T-cell (primary cell): ENCODE results near the gene MIA2. TPM values are rescaled to one million over a fixed set of nuclear protein-coding genes. Genes with fewer than 3 reads are reported as not detected.
A peak's percentile ranks its signal among the peaks of the same experiment; 100 is the strongest.

Source experiments
- ATAC-seq, 4 experiments: fragments of 200-7000 bp in 3 of 4; fragments of 150-1000 bp in 1 of 4; cut with Tn5 transposase; replicated peaks in 1 of 4; 1 replicate in 3 of 4; 2 replicates in 1 of 4; pipeline ENCODE4 v1.10.0; 2021; ENCODE audit warnings: moderate library complexity in 3 of 4, mild to moderate bottlenecking in 2 of 4, moderate number of reproducible peaks in 1 of 4
- CTCF ChIA-PET, 2 donors: fragments of 300-600 bp; sonication (Branson Sonifier 250); formaldehyde crosslinking; loops; one replicate each; lab custom pipeline; 2022; ENCODE audit warnings: antibody characterized with exemption in 2 of 2; lab: Charles Lee
- POLR2A ChIA-PET, 2 donors: fragments of 300-600 bp; sonication (Branson Sonifier 250); formaldehyde crosslinking; loops; one replicate each; lab custom pipeline; 2022; ENCODE audit warnings: antibody characterized with exemption in 2 of 2; lab: Charles Lee
- DNase-seq, 35 experiments: peaks; one replicate each; pipeline versions ENCODE4 v3.0.0 to v3.0.0-alpha.2; 2013 to 2023
- H3K27ac ChIP-seq: one replicate; pipeline ENCODE4 v1.5.1; 2013; ENCODE audit warnings: low read length
- H3K27me3 ChIP-seq, 2 experiments: replicated peaks in 1 of 2; 1 replicate in 1 of 2; 2 replicates in 1 of 2; pipeline versions ENCODE4 v1.6.1 to v1.7.0; 2013; ENCODE audit warnings: low read length in 1 of 2, mixed read lengths in 1 of 2; ENCODE audit not compliant: control insufficient read depth in 2 of 2, insufficient read depth in 2 of 2; ENCODE audit errors: extremely low read depth in 1 of 2
- H3K36me3 ChIP-seq, 2 donors: 1 replicate in 1 of 2; 2 replicates in 1 of 2; pipeline versions ENCODE4 v1.6.1 to v1.7.0; 2013; ENCODE audit warnings: low read length in 1 of 2; ENCODE audit not compliant: control insufficient read depth in 2 of 2, insufficient read depth in 1 of 2; ENCODE audit errors: extremely low read depth in 1 of 2
- H3K4me1 ChIP-seq, 2 experiments: 1 replicate in 1 of 2; 2 replicates in 1 of 2; pipeline versions ENCODE4 v1.6.1 to v1.7.0; 2013; ENCODE audit warnings: low read length in 2 of 2, mixed read lengths in 1 of 2; ENCODE audit not compliant: insufficient read depth in 2 of 2, control insufficient read depth in 1 of 2; ENCODE audit errors: extremely low read depth in 1 of 2
- H3K4me3 ChIP-seq, 2 donors: 1 replicate in 1 of 2; 2 replicates in 1 of 2; pipeline versions ENCODE4 v1.5.1 to v1.7.0; 2013; ENCODE audit warnings: mild to moderate bottlenecking in 2 of 2, low read length in 1 of 2, moderate library complexity in 1 of 2; ENCODE audit not compliant: control insufficient read depth in 1 of 2; ENCODE audit errors: extremely low read depth in 1 of 2
- H3K9me3 ChIP-seq: 2 replicates; pipeline ENCODE4 v1.7.0; 2013
- H3K27ac Mint-ChIP-seq, 2 donors: one replicate each; pipeline ENCODE4 v1.8.0; 2020 to 2021; ENCODE audit warnings: mild to moderate bottlenecking in 2 of 2, mixed read lengths in 2 of 2
- H3K27me3 Mint-ChIP-seq, 2 donors: one replicate each; pipeline ENCODE4 v1.8.0; 2021 to 2022; ENCODE audit warnings: mixed read lengths in 2 of 2
- H3K36me3 Mint-ChIP-seq: one replicate; pipeline ENCODE4 v1.8.0; 2021; ENCODE audit warnings: mixed read lengths
- H3K4me1 Mint-ChIP-seq, 3 donors: one replicate each; pipeline ENCODE4 v1.8.0; 2020 to 2022; ENCODE audit warnings: mixed read lengths in 3 of 3, mild to moderate bottlenecking in 1 of 3
- H3K4me3 Mint-ChIP-seq, 3 donors: one replicate each; pipeline ENCODE4 v1.8.0; 2020 to 2022; ENCODE audit warnings: mild to moderate bottlenecking in 3 of 3, mixed read lengths in 3 of 3, moderate library complexity in 3 of 3
- H3K9me3 Mint-ChIP-seq, 3 donors: one replicate each; pipeline ENCODE4 v1.8.0; 2020 to 2022; ENCODE audit warnings: mixed read lengths in 3 of 3
- WGBS: methylation state at CpG from one replicate; pipeline ENCODE4 v1.1.5; 2013; ENCODE audit warnings: missing lambda C conversion rate; ENCODE audit not compliant: insufficient coverage; 5-methylcytosine and 5-hydroxymethylcytosine counted together
- total RNA-seq, 35 experiments: library from RNA in 6 of 35; stranded (reverse) in 6 of 35; fragments of 120-200 nt in 1 of 35; gene quantifications; one replicate each; pipeline versions ENCODE4 v1.2.1 to v1.2.4 and lab custom pipeline; 2013 to 2026

Gene MIA2
- total RNA-seq, 5 donors from 2014 or later (not counting 1 experiment from before 2014, with no cell fraction given), result 24.8 to 28.3 (median 25.5) TPM

DNA sequence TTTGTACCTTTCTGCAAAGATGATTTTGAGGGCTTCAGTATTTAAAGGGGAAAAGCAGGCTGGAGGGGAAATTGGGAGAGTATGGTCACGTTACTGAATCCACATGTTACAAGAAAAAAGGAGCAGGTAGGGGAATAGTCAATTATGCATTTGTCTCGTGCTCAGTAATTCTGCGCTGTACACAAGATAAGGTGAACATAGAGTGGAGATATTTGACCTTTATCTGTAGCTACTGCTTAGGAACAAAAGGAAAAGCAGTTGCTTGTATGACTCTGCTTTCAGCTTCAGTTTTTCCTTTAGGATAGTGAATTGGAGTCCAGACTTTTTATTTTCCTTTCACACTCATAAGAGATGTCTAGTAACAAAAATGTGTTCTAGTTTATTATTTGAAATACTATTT, 148.7 kb downstream of the MIA2 start:
- H3K4me1 ChIP-seq, result peaks cover 0 to 7% of the 10 kb centered on the region in 2 experiments
- Mint-ChIP-seq H3K27ac (peak overlapping the region in 1 of 2 donors; percentile 36), H3K4me1 (peaks cover 32 to 37% (median 36%) of the 10 kb centered on the region in 3 donors), H3K36me3 (peaks cover 10% of the 10 kb centered on the region), H3K4me3 (no peak overlapping the region), H3K27me3 (no peaks in the 10 kb centered on the region), H3K9me3 (no peaks in the 10 kb centered on the region)
- POLR2A ChIA-PET, result interaction anchor here (0.6 to 0.7 kb wide), 2 partner anchors 48 to 85 kb away, joined by 3 to 5 read pairs; no protein-coding TSS in a partner anchor
- CTCF ChIA-PET, result interaction anchor here in 1 of 2 donors (1.0 kb wide), 1 partner anchor 17 kb away, joined by 3 read pairs; no protein-coding TSS in a partner anchor
- H3K4me3 ChIP-seq, result no peak overlapping the region
- WGBS, result 97% methylated on average over 3 of the region's 3 CpGs
- ATAC-seq (no peak), DNase-seq (no peak)
- H3K9me3 ChIP-seq, result no peaks in the 10 kb centered on the region
- no peak overlapping the region for H3K27ac ChIP-seq
- H3K27me3 ChIP-seq, result no peaks in the 10 kb centered on the region
- H3K36me3 ChIP-seq, result peaks cover 0 to 3% of the 10 kb centered on the region in 2 donors

DNA sequence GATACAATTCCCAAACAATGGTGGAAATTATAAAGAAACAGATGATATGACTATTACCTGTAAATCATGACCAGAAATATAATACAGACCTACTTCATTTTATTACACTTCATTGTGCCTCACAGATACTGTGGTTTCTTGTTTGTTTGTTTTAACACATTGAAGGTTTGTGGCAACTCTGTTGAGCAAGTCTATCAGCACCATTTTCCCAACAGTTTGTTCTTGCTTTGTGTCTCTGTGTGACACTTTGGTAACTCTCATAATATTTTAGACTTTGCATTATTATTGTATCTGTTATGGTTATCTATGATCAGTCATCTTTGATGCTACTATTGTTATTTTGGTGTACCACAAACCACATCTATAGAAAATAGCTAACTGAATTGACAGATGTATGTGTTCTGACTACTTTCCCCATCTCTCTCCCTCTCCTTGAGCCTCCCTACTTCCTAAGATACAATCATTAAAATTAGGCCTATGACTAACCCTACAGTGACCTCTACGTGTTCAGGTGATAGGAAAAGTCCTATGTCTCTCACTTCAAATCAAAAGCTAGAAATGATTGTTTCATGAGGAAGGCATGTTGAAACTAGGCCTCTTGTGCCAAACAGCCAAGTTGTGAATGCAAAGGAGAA, 149.4 kb downstream of the MIA2 start:
- Histone ChIP-seq H3K36me3 (peaks cover 0 to 3% of the 10 kb centered on the region in 2 donors), H3K9me3 (no peaks in the 10 kb centered on the region), H3K27me3 (no peaks in the 10 kb centered on the region), H3K4me3 (no peak overlapping the region), H3K27ac (no peak overlapping the region), H3K4me1 (peaks cover 0 to 7% of the 10 kb centered on the region in 2 experiments)
- CTCF ChIA-PET, result interaction anchor here in 1 of 2 donors (0.9 to 1.0 kb wide), 2 partner anchors 17 to 116 kb away, joined by 3 read pairs; no protein-coding TSS in a partner anchor
- POLR2A ChIA-PET, result interaction anchor here in 1 of 2 donors (0.6 to 0.7 kb wide), 2 partner anchors 10 to 84 kb away, joined by 3 to 6 read pairs; no protein-coding TSS in a partner anchor
- peaks cover 32 to 37% (median 36%) of the 10 kb centered on the region in 3 donors for H3K4me1 Mint-ChIP-seq
- no peaks in the 10 kb centered on the region for H3K27me3 Mint-ChIP-seq
- H3K27ac Mint-ChIP-seq, result peak overlapping the region; percentile 29 to 56
- DNase-seq (peak in 1 of 35 experiments; percentile 27), ATAC-seq (peak in 3 of 4 experiments; percentile 30 to 65 (median 46))
- H3K4me3 Mint-ChIP-seq, result no peak overlapping the region
- H3K36me3 Mint-ChIP-seq, result peaks cover 11% of the 10 kb centered on the region
- no peaks in the 10 kb centered on the region for H3K9me3 Mint-ChIP-seq
- WGBS, result no CpG with 5 or more reads among the region's 1 CpG

DNA sequence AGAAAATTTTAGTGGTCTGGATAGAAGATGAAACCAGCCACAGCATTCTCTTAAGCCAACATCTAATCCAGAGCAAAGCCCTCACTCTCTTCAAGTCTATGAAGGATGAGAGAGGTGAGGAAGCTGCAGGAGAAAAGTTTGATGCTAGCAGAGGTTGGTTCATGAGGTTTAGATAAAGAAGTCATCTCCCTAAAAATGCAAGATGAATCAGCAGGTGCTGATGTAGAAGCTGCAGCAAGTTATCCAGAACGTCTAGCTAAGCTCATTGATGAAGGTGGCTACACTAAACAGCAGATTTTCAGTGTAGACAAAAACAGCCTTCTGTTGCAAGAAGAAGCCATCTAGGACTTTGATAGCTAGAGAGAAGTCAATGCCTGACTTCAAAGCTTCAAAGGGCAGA, 150.0 kb downstream of the MIA2 start:
- H3K4me3 Mint-ChIP-seq, result no peak overlapping the region
- ChIA-PET POLR2A (interaction anchor here in 1 of 2 donors (0.6 kb wide), 1 partner anchor 9 kb away, joined by 6 read pairs; no protein-coding TSS in a partner anchor), CTCF (interaction anchor here (0.5 to 1.0 kb wide), 5 partner anchors 43 to 1606 kb away, joined by 3 read pairs; no protein-coding TSS in a partner anchor)
- Histone ChIP-seq H3K4me3 (no peak overlapping the region), H3K27me3 (no peaks in the 10 kb centered on the region), H3K9me3 (no peaks in the 10 kb centered on the region), H3K27ac (no peak overlapping the region), H3K36me3 (peaks cover 0 to 3% of the 10 kb centered on the region in 2 donors), H3K4me1 (peaks cover 0 to 7% of the 10 kb centered on the region in 2 experiments)
- ATAC-seq (no peak), DNase-seq (no peak)
- WGBS, result 50% methylated on average over 1 of the region's 1 CpG
- H3K36me3 Mint-ChIP-seq, result peaks cover 17% of the 10 kb centered on the region
- no peaks in the 10 kb centered on the region for H3K27me3 Mint-ChIP-seq
- H3K4me1 Mint-ChIP-seq, result peaks cover 32 to 37% (median 36%) of the 10 kb centered on the region in 3 donors
- H3K9me3 Mint-ChIP-seq, result no peaks in the 10 kb centered on the region
- H3K27ac Mint-ChIP-seq, result peak overlapping the region; percentile 29 to 56

DNA sequence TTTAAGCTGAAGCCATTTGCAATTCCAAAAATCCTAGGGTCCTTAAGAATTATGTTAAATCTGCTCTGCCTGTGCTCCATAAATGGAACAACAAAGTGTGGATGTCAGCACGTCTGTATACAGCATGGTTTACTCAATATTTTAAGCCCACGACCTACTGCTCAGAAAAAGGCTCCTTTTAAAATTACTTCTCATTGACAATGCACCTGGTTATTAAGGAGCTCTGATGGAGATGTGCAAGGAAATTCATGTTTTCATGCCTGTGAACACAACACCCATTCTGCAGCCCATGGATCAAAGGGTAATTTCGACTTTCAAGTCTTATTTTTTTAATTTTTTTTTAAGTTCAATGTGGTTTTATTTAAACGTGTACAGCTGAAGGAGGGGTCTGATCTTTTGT, 150.5 kb downstream of the MIA2 start:
- Histone ChIP-seq H3K27ac (no peak overlapping the region), H3K4me1 (peaks cover 0 to 7% of the 10 kb centered on the region in 2 experiments), H3K4me3 (no peak overlapping the region), H3K9me3 (no peaks in the 10 kb centered on the region), H3K27me3 (no peaks in the 10 kb centered on the region), H3K36me3 (peaks cover 0 to 3% of the 10 kb centered on the region in 2 donors)
- ChIA-PET CTCF (interaction anchor here (0.5 to 1.0 kb wide), 4 partner anchors 43 to 1606 kb away, joined by 3 read pairs; no protein-coding TSS in a partner anchor), POLR2A (no interaction called here)
- DNase-seq, result no peak
- WGBS, result no CpG with 5 or more reads among the region's 4 CpGs
- no peak for ATAC-seq
- H3K36me3 Mint-ChIP-seq, result peaks cover 18% of the 10 kb centered on the region
- peaks cover 32 to 37% (median 36%) of the 10 kb centered on the region in 3 donors for H3K4me1 Mint-ChIP-seq
- no peaks in the 10 kb centered on the region for H3K9me3 Mint-ChIP-seq
- H3K27ac Mint-ChIP-seq, result no peak overlapping the region
- H3K27me3 Mint-ChIP-seq, result no peaks in the 10 kb centered on the region
- no peak overlapping the region for H3K4me3 Mint-ChIP-seq

DNA sequence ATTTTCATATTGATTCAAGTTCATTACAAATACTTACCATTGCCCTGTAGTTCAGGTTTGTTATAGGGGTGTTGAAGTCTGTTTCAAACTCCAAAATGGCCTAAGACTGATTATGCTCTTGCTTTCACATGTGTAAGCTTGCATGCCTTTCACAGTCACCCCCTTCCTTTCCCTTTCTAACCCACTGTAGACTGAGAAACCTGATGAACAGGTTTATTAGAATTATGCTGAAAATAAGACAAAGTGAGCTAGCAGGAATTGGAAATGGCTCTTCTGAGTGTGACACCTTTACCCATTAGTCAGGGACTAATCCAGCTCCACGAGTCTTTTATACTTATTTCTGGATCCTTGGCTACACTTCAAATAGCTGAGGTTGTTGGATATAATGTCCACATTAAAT, 159.6 kb downstream of the MIA2 start:
- no peaks in the 10 kb centered on the region for H3K27me3 ChIP-seq
- H3K4me3 Mint-ChIP-seq, result no peak overlapping the region
- peaks cover 30% of the 10 kb centered on the region for H3K36me3 Mint-ChIP-seq
- DNase-seq, result no peak
- H3K36me3 ChIP-seq, result peaks cover 0 to 20% of the 10 kb centered on the region in 2 donors
- H3K27me3 Mint-ChIP-seq, result no peaks in the 10 kb centered on the region
- H3K9me3 Mint-ChIP-seq, result no peaks in the 10 kb centered on the region
- no peak overlapping the region for H3K4me3 ChIP-seq
- no peak overlapping the region for H3K27ac Mint-ChIP-seq
- H3K9me3 ChIP-seq, result no peaks in the 10 kb centered on the region
- WGBS, result no CpG with 5 or more reads among the region's 1 CpG
- ATAC-seq, result no peak
- ChIA-PET CTCF (interaction anchor here in 1 of 2 donors (0.8 kb wide), 1 partner anchor 34 kb away, joined by 3 read pairs; no protein-coding TSS in a partner anchor), POLR2A (interaction anchor here (0.6 kb wide), 2 partner anchors 10 to 84 kb away, joined by 5 to 6 read pairs; no protein-coding TSS in a partner anchor)
- H3K27ac ChIP-seq, result no peak overlapping the region
- no peaks in the 10 kb centered on the region for H3K4me1 ChIP-seq
- peaks cover 0 to 2% (median 0%) of the 10 kb centered on the region in 3 donors for H3K4me1 Mint-ChIP-seq

DNA sequence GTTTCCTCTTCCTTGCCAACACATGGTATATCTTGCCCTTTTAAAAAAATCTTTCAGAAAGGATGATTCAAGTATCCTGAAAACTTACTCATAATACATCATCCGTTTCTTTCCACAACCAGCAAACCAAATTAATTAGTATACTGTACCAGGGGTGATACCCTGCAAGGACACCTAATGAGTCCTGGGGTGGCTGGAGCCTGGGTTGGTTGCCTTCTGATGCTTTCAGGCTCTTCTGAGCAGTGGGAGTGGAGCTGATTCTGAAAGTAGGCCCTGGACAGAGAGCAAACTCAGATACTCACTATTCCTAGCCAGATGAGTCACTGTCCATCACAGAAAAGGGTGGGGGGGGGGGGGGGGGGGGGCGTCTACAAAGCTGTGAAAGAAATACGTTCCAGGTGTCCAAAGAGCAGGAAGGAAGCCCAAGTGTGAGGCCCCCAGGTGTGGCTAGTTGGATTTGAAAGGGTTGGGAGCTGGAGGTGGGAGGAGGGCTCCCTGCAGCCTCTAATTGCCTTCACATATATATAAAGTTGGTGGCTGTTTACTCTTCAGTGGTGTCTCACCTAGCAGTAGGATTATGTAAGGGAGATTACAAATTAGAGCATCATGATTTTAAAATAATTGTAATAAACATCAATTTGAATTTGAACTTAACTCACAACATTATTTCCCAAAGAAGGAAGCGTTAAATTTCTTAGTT, 162.0 kb downstream of the MIA2 start:
- Histone ChIP-seq H3K36me3 (peaks cover 0 to 39% of the 10 kb centered on the region in 2 donors), H3K27ac (no peak overlapping the region), H3K9me3 (no peaks in the 10 kb centered on the region), H3K4me3 (no peak overlapping the region), H3K27me3 (no peaks in the 10 kb centered on the region), H3K4me1 (no peaks in the 10 kb centered on the region)
- ChIA-PET POLR2A (interaction anchor here in 1 of 2 donors (0.7 to 1.5 kb wide), 2 partner anchors 21 to 36 kb away, joined by 3 to 7 read pairs; partner anchors contain the start of gene FBXO33), CTCF (no interaction called here)
- H3K4me3 Mint-ChIP-seq, result no peak overlapping the region
- H3K36me3 Mint-ChIP-seq, result peaks cover 39% of the 10 kb centered on the region
- DNase-seq (peak in 1 of 35 experiments; percentile 8), ATAC-seq (no peak)
- no peaks in the 10 kb centered on the region for H3K9me3 Mint-ChIP-seq
- H3K27ac Mint-ChIP-seq, result peak overlapping the region in 1 of 2 donors; percentile 20
- WGBS, result no CpG with 5 or more reads among the region's 4 CpGs
- no peaks in the 10 kb centered on the region for H3K27me3 Mint-ChIP-seq
- H3K4me1 Mint-ChIP-seq, result peaks cover 0 to 4% (median 0%) of the 10 kb centered on the region in 3 donors
